Keratinocyte (primary cell): Measurements from ENCODE around the gene CCDC85C. TPM values are rescaled to one million over a fixed set of nuclear protein-coding genes. Genes with fewer than 3 reads are reported as not detected.
A peak's percentile ranks its signal among the peaks of the same experiment; 100 is the strongest.

Experiments
- DNase-seq: peaks from one replicate; pipeline ENCODE4 v3.0.0-alpha.2; 2011; ENCODE audit warnings: low read depth, missing footprints, low spot score
- FAIRE-seq: peaks from 2 replicates; lab custom pipeline; 2011; peaks lifted over from hg19 to GRCh38; lab: Jason Lieb, UNC
- H2AFZ ChIP-seq: 2 replicates; pipeline ENCODE4 v1.6.0; 2012; ENCODE audit warnings: low read length, control low read depth, inconsistent platforms; ENCODE audit not compliant: control insufficient read depth
- H3K27ac ChIP-seq: 2 replicates; pipeline ENCODE4 v1.5.1; 2011; ENCODE audit warnings: low read length; ENCODE audit not compliant: control insufficient read depth, insufficient read depth
- H3K27me3 ChIP-seq: 3 replicates; pipeline ENCODE4 v1.6.0; 2011; ENCODE audit warnings: low read length; ENCODE audit not compliant: control insufficient read depth, insufficient read depth; ENCODE audit errors: extremely low read depth
- H3K36me3 ChIP-seq, 2 experiments: 2 replicates in 1 of 2; 3 replicates in 1 of 2; pipeline ENCODE4 v1.5.1; 2011; ENCODE audit warnings: low read length in 2 of 2, mild to moderate bottlenecking in 1 of 2; ENCODE audit not compliant: control insufficient read depth in 2 of 2, insufficient read depth in 2 of 2; ENCODE audit errors: extremely low read depth in 1 of 2
- H3K4me1 ChIP-seq: 3 replicates; pipeline ENCODE4 v1.5.1; 2011; ENCODE audit warnings: low read length; ENCODE audit not compliant: control insufficient read depth, insufficient read depth; ENCODE audit errors: extremely low read depth
- H3K4me2 ChIP-seq: 3 replicates; pipeline ENCODE4 v1.6.0; 2011; ENCODE audit warnings: low read depth, low read length; ENCODE audit not compliant: control insufficient read depth, insufficient read depth; ENCODE audit errors: extremely low read depth
- H3K4me3 ChIP-seq, 3 experiments: fragments of 200-600 bp in 1 of 3; sonication (generic) in 1 of 3; 2 replicates in 2 of 3; 3 replicates in 1 of 3; pipeline ENCODE4 v1.5.1; 2011 to 2016; ENCODE audit warnings: low read length in 3 of 3, mild to moderate bottlenecking in 3 of 3, control low read depth in 2 of 3, inconsistent platforms in 1 of 3, low read depth in 1 of 3, mixed read lengths in 1 of 3, mixed run types in 1 of 3, moderate library complexity in 1 of 3; ENCODE audit not compliant: control insufficient read depth in 2 of 3, insufficient read depth in 2 of 3; ENCODE audit errors: extremely low read depth in 1 of 3
- H3K79me2 ChIP-seq: 2 replicates; pipeline ENCODE4 v1.6.0; 2012; ENCODE audit warnings: low read length; ENCODE audit not compliant: control insufficient read depth, insufficient read depth
- H3K9ac ChIP-seq: 3 replicates; pipeline ENCODE4 v1.6.0; 2011; ENCODE audit warnings: low read length; ENCODE audit not compliant: control insufficient read depth, insufficient read depth; ENCODE audit errors: extremely low read depth
- H3K9me1 ChIP-seq: 3 replicates; pipeline ENCODE4 v1.6.0; 2011; ENCODE audit warnings: low read length; ENCODE audit not compliant: control insufficient read depth, insufficient read depth; ENCODE audit errors: extremely low read depth
- H3K9me3 ChIP-seq: 2 replicates; pipeline ENCODE4 v1.5.1; 2012; ENCODE audit warnings: low read depth, low read length; ENCODE audit not compliant: control insufficient read depth
- H4K20me1 ChIP-seq: 3 replicates; pipeline ENCODE4 v1.6.0; 2011; ENCODE audit warnings: low read length; ENCODE audit not compliant: control insufficient read depth, insufficient read depth; ENCODE audit errors: extremely low read depth
- EZH2 ChIP-seq: IDR thresholded peaks from one replicate; pipeline ENCODE4 v1.6.1; 2012; ENCODE audit warnings: inconsistent platforms, mild to moderate bottlenecking, low read length, moderate library complexity
- dilution Hi-C: fragments of 300-500 bp; cut with MboI; formaldehyde crosslinking; loops from one replicate; pipeline ENCODE4 v1.7.0; 2020; ENCODE audit warnings: low sequenced_read_pairs; ENCODE audit not compliant: extremely low pct_ligation_motif_present
- polyA plus RNA-seq, 5 experiments: library from polyadenylated mRNA; depleted of rRNA in 3 of 5; stranded (reverse) in 3 of 5; stranded (forward) in 1 of 5; unstranded in 1 of 5; fragments of >200 nt; gene quantifications; 1 replicate in 1 of 5; 2 replicates in 3 of 5; 3 replicates in 1 of 5; pipeline versions ENCODE4 v1.2.1 to v1.2.3, GENCODE V29; 2011 to 2012; ENCODE audit warnings: missing spikeins in 2 of 5, low read depth in 1 of 5, low replicate concordance in 1 of 5
- TF ChIP-seq, protein P1 (sequence below), 3 experiments: IDR thresholded peaks in 1 of 3; conservative IDR thresholded peaks in 1 of 3; optimal IDR thresholded peaks in 1 of 3; 2 replicates in 2 of 3; 3 replicates in 1 of 3; pipeline versions ENCODE3 to v1.5.1; 2011; ENCODE audit warnings: low read length in 3 of 3, mild to moderate bottlenecking in 3 of 3, moderate library complexity in 2 of 3, control low read depth in 1 of 3, inconsistent platforms in 1 of 3; ENCODE audit not compliant: insufficient read depth in 2 of 3; ENCODE audit errors: extremely low read depth in 1 of 3

CCDC85C gene
- polyA plus RNA-seq, 1 donor (not counting 4 experiments of a cell fraction or from before 2014, with no cell fraction given): 13.2 TPM

- peak; percentile 99 for DNase-seq
- Histone ChIP-seq H3K4me2 (peak overlapping the region; percentile 82), H4K20me1 (no peaks in the 10 kb centered on the region), H3K9me3 (no peaks in the 10 kb centered on the region), H3K79me2 (peaks cover 74% of the 10 kb centered on the region), H3K9ac (peak overlapping the region; percentile 76), H3K4me3 (peak overlapping the region; percentile 14 to 55 (median 41)), H3K27me3 (no peaks in the 10 kb centered on the region), H3K36me3 (peaks cover 0 to 8% of the 10 kb centered on the region in 2 experiments), H3K4me1 (peaks cover 58% of the 10 kb centered on the region), H3K9me1 (peaks cover 6% of the 10 kb centered on the region), H3K27ac (peak overlapping the region; percentile 88), H2AFZ (peak overlapping the region; percentile 20)
- TF ChIP-seq, protein P1, sequence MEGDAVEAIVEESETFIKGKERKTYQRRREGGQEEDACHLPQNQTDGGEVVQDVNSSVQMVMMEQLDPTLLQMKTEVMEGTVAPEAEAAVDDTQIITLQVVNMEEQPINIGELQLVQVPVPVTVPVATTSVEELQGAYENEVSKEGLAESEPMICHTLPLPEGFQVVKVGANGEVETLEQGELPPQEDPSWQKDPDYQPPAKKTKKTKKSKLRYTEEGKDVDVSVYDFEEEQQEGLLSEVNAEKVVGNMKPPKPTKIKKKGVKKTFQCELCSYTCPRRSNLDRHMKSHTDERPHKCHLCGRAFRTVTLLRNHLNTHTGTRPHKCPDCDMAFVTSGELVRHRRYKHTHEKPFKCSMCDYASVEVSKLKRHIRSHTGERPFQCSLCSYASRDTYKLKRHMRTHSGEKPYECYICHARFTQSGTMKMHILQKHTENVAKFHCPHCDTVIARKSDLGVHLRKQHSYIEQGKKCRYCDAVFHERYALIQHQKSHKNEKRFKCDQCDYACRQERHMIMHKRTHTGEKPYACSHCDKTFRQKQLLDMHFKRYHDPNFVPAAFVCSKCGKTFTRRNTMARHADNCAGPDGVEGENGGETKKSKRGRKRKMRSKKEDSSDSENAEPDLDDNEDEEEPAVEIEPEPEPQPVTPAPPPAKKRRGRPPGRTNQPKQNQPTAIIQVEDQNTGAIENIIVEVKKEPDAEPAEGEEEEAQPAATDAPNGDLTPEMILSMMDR (optimal IDR thresholded peaks at IDR 0.05 in 1 of 3, IDR thresholded peaks at IDR 0.05 in 1 of 3, conservative IDR thresholded peaks at IDR 0.05 in 1 of 3; ENCODE audit: extremely low read depth in 1 of 3, insufficient read depth in 2 of 3, low read length in 3 of 3): no peak
- TF ChIP-seq EZH2: no peak
- dilution Hi-C loops: no loop called here
- FAIRE-seq: peak; percentile 97
Observed at GRCh38 chr14:99579903-99580571, 24.0 kb downstream of the CCDC85C start.

DNA sequence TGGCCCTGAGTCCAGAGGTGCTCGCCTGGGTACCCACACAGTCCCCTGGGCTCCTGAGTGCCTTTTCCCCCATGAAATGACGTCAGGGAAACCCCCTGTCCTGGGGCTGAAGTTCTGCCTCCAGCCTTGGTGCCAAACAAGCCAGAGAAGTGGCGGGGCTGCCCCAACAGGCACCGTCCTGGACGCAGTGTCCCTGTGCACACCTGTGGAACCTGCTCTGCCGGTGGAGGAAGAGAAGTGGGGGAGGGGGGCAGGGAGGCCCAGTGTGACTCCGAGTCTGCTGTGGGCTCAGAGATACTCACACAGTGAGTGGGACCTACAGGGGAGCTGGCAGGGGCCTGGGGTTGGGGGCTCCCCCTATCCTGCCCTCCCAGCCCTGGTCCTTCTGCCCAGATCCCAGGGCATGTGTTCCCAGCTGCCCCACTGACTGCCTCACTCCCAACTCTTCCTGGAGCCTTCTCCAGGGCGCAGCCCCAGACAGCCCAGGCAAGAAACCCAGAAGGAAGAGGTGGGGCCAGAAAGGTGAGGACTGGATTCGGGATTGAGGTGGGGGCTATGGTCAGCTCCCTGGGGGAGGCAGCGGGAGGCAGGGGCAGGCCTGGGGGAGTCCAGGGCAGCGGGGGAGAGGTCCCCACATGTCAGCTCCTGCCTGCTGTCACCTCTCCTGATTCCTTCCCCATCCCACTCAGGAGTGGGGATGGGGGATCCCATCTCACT is 24.7 kb downstream of the CCDC85C start:
- H3K36me3 ChIP-seq: peaks cover 0 to 8% of the 10 kb centered on the region in 2 experiments
- H3K4me3 ChIP-seq: peak overlapping the region; percentile 14 to 55 (median 48)
- no peaks in the 10 kb centered on the region for H3K27me3 ChIP-seq
- peaks cover 6% of the 10 kb centered on the region for H3K9me1 ChIP-seq
- no peaks in the 10 kb centered on the region for H4K20me1 ChIP-seq
- H3K9ac ChIP-seq: peak overlapping the region; percentile 76
- dilution Hi-C loops: no loop called here
- H2AFZ ChIP-seq: no peak overlapping the region
- peak overlapping the region; percentile 88 for H3K27ac ChIP-seq
- DNase-seq (peak; percentile 69), FAIRE-seq (peak; percentile 73)
- no peak for TF ChIP-seq EZH2
- TF ChIP-seq, protein P1 (optimal IDR thresholded peaks at IDR 0.05 in 1 of 3, IDR thresholded peaks at IDR 0.05 in 1 of 3, conservative IDR thresholded peaks at IDR 0.05 in 1 of 3; ENCODE audit: extremely low read depth in 1 of 3, insufficient read depth in 2 of 3, low read length in 3 of 3): no peak
- peaks cover 66% of the 10 kb centered on the region for H3K4me1 ChIP-seq
- peaks cover 74% of the 10 kb centered on the region for H3K79me2 ChIP-seq
- peak overlapping the region; percentile 82 for H3K4me2 ChIP-seq
- no peaks in the 10 kb centered on the region for H3K9me3 ChIP-seq
